GM19035 (cell line): ENCODE measurements around the gene IWS1.

Source experiments
- ATAC-seq: cut with Tn5 transposase; IDR thresholded peaks from one replicate; pipeline ENCODE4 v1.9.1; 2021; ENCODE audit not compliant: unreplicated experiment

The IWS1 gene

DNA sequence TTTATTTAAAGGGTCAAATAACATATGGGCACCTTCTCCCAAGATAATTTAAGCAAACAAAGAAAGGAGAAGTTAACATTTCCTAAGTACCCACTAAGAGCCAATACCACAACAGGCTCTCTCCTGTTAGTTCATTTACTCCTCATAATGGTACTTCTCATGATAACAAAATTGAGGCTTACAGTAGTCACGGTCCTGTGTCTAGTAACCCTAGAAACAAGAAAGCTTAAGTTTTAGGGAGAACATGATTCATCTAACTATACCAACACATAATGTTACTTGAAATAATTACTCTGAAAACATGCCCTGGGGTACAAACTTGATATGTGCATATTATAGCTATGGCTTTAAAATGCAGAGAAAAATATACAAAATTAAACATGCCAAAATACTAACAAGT, 19.8 kb downstream of the IWS1 start:
- ATAC-seq = no peak

DNA sequence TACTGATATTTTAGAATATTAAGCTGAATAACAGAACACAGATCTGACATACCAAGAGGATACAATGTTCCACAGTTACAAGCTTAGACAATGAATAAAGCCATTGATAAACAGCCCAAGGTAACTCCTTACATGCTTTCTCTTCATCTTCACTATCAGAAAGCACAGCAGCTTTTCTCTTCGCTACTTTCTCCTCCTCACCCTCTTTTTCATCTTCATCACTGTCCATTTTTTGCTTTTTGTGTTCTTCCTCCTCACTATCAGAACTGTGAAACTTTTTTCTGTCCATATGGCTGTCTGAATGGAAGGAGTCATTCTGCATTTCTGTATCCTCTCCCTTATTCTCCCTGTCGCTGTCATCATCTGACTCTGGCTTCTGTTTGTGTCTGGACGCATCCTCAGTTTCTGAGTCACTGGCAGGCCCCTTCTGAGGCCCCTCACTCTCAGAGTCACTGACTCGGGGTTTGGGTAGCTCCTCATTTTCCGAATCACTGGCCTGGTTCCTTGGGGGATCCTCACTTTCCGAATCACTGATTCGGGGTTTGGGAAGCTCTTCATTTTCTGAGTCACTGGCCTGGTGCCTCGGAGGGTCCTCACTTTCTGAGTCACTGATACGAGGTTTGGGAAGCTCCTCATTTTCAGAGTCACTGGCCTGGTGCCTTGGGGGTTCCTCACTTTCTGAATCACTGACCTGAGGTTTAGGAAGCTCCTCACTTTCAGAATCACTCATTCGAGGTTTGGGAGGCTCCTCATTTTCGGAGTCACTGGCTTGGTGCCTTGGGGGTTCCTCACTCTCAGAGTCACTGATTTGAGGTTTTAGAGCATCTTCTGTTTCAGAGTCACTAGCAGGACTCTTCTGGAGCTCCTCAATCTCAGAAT, 21.5 kb downstream of the IWS1 start:
- no peak for ATAC-seq

DNA sequence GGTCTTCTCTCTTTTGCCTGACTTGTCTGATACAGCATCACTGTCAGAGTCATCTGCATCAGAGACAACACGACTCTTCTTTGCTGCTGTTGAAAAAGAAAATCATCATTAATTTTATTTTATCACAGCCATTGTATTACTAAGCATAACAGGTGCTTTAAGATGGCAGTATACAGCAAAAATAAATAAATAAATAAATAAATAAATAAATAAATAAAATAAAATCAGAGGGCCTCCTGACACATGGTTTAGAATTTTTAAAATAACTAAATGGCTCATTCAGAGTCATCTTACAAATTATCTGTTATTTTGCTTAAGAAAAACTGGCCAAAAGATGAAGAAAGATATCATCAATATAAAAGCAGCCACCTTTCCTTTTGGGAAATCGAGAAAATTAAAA, 22.8 kb downstream of the IWS1 start:
- ATAC-seq = no peak

GRCh38 chr2:127498386-127498785, 27.9 kb downstream of the IWS1 start:
- no peak for ATAC-seq

- ATAC-seq = no peak
Measured at GRCh38 chr2:127490283-127490682, 36.0 kb downstream of the IWS1 start.

DNA sequence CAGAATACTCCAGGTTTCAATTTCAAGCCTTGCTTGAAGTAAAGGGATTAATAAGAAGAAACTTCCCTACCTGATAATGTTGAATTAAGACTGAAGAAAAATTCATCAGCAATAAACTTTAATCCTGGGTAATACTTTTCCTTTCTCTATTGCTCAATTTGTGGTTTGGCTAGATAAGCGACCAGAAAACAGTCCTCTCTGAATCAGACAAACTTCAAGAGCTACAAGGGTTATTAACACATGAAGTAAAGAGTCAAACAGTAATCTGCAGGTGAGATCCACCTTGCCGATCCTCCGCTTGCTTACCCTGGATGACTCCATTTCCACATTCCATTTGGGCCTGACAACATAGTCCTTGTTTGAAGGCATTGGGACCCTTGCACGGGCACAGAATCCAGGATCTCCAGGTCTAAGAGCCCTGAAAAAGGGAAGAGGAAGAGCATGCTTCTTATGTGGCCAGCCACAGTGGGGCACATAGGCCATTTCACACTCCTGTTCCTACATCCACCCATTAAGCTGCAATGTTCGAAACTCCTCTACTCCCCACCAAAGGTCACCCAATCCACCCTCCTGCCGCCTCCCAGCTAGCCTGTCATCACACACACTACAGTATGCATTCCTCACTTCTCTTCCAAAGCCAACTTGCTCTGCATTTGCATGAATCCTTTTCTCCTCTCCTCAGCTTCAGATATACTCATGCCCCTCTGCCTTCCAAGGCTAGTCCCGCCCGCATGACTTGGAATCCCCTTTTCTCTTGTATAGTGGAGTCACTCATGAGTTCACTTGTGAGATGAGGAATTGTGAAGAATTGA, 39.8 kb downstream of the IWS1 start:
- ATAC-seq = no peak

GRCh38 chr2:127485694-127486071, 40.6 kb downstream of the IWS1 start:
- no peak for ATAC-seq

DNA sequence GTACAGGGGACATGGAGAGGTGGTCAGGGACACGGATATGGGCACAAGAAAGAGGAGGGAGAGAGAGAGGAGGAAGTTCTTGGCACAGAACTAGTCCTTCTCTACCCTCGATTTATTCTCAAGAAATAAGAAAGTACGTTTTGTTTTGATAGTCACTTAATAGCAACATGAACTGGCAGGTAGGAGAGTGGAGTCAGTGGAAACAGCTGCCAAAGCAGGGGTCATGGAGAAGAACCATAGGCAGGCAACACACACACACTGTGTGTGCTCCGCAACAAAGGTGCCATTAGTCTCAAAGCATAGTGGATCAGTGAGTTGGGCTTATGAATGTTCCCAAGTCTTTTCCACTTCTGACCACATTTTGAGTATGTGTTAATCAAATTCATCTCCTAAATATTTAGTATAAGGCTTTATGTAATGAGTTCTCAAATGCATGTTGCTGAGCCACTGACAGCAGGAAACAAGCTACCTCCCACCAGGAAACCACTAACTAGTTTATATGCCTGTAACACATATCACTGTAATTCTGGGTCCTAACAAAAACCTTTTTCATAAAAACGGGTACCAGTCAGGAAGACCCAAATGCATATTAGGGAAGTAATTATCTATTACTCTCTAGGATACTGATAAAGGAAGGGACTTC, 41.1 kb downstream of the IWS1 start:
- ATAC-seq = no peak

DNA sequence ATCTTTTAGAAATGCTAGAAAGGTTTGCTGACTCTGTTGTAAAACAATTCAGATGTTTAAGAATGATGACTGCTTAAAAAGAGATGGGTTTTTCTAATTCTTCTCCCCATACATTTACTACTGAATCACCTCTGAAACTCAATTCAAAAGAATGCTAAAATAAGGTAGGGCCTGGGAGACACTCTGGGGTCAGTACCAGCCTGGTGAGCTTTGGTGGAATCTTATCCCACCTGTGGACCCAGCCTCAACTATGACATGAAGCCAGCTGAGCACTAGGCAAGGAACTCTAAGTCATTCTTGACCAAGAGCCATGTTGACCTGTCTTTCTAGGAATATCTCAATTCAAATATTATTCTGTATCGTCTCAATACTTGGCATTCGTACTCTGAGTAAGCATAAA, 44.3 kb downstream of the IWS1 start:
- no peak for ATAC-seq

GRCh38 chr2:127479866-127480743, 46.2 kb downstream of the IWS1 start:
- ATAC-seq = no peak

DNA sequence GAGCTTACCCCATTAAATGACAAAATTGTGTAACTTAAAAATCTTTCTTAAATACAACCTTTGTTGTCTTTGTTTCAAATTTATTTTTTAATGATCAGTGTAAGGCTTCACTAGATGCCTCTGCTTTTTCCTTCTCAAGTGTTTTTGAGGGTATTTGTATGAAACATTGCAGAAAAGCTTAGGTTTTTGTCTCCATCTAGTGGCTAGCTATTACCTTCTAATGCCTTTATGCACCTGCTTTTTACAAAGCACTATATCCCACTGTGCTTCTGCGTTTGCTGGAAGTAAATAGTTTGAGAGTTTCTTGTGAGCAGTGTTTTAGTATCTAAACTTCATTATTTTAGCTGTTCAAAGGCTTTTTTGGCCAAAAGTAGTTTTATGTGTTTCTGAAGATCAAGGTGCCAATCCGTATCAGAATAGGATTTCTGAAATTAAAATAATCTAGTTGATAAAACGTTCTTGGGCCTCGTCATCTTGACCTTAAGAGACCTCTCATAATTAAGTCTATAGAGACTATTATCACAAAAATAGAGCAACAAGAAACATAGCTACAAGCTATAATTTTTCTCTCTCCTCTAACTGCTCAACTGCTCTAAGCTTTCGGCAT, 47.0 kb downstream of the IWS1 start:
- no peak for ATAC-seq

DNA sequence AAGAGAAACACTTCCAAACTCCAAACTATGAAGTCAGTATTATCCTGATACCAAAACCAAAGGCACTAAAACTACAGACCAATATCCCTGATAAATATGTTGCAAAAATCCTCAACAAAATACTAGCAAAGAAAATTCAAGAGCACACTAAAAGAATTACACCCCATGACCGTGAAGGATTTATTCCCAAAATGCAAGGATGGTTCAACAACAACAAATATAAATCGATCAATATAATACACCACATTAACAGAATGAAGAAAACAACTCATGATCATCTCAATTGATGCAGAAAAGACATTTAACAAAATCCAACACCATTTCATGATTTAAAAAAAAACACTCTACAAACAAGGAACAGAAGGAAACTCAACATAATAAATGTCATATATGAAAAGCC, 50.5 kb downstream of the IWS1 start:
- ATAC-seq = no peak

DNA sequence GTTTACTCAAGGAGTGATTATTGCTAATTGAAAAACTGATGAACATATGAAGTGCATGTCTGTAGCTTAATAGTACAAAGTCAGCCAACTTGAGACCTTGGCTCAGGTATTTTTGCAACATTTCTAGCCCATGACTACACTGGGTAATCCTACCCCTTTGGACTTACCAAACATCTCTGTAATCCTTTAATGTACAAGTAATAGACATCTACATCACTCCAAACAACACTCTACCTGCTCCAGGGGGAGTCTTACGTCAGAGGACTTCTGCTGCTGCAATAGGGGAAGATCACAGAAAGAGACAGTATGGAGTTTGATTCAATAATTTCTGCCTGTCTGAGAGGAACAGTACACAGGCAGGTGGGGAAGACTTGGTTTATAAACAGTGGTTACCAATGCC, 54.0 kb downstream of the IWS1 start:
- no peak for ATAC-seq

- no peak for ATAC-seq
Measured at GRCh38 chr2:127471286-127471988, 54.9 kb downstream of the IWS1 start.

- ATAC-seq = no peak
Measured at GRCh38 chr2:127469974-127470373, 56.3 kb downstream of the IWS1 start.

- ATAC-seq = no peak
Measured at GRCh38 chr2:127469051-127469450, 57.2 kb downstream of the IWS1 start.

- ATAC-seq = no peak
Measured at GRCh38 chr2:127465258-127465657, 61.0 kb downstream of the IWS1 start.

DNA sequence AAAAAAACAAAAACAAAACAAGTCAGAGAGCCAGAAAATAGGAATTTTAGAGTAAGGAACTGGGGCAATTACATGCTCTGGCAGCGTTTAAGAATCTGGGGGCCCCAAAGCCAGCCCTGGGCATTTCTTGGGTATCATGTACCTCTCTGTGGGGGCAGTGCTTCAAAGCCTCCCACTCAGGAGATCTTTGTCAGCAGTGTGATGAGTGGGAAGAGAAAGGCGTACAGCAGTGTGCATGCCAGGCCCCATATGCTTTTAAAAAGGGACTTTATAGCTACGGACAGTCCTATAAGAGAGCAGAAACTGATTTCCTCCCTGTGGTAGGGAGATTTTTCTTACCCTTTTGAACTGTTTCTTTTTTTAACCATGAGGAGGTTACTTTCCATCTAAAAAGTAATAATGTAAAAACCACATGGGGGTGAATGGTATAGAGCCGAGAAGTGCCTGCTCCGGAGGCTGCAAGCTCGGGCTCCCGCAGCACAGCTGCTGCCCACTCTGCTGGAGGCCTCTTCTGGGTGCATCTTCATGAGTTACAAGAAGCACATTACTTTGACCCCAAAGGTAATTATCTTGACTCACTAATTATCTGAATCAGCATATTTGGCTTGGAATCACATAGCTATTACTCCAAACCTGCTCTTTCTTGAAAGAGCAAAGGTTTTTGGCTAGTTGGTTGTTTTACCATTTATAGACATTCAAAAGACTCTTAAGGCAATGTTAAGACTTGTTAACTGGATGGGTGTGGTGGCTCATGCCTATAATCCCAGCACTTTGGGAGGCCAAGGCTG, 61.6 kb downstream of the IWS1 start:
- no peak for ATAC-seq
